Measurements from ENCODE around the gene MUC15. TPM values are rescaled to one million over a fixed set of nuclear protein-coding genes. Genes with fewer than 3 reads are reported as not detected.

The MUC15 gene
- total and polyA plus RNA-seq, 10 of the 15 experiments (the other 5 are each of a cell fraction or from before 2014, with no cell fraction given): 0.03 to 0.86 (median 0.09) TPM; not detected in 6

DNA sequence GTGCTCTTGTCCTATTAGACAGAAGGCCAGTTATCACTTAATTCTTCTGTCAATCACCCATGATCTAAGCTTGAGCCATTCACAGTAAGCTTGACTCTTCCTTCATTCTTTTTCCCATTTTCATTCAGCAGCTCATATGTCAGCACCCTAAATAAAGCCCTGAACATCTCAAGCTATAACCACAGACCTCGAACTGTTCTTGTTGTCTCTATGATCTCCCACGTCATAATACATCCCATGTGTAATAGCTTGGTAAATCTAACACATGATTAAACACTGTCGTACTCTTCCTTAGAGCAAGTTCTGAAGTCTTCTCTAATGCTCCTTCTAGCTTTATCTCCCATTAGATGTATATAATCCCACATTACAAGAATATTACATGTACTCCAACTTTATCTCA lies 14.4 kb downstream of the MUC15 start:
- no peak overlapping the region for H3K4me2 ChIP-seq (ENCODE audit: control insufficient read depth, insufficient read depth)
- H3K9ac ChIP-seq (ENCODE audit: control insufficient read depth, insufficient read depth, low read length): no peak overlapping the region
- no peak for FAIRE-seq
- TF ChIP-seq, protein P1, sequence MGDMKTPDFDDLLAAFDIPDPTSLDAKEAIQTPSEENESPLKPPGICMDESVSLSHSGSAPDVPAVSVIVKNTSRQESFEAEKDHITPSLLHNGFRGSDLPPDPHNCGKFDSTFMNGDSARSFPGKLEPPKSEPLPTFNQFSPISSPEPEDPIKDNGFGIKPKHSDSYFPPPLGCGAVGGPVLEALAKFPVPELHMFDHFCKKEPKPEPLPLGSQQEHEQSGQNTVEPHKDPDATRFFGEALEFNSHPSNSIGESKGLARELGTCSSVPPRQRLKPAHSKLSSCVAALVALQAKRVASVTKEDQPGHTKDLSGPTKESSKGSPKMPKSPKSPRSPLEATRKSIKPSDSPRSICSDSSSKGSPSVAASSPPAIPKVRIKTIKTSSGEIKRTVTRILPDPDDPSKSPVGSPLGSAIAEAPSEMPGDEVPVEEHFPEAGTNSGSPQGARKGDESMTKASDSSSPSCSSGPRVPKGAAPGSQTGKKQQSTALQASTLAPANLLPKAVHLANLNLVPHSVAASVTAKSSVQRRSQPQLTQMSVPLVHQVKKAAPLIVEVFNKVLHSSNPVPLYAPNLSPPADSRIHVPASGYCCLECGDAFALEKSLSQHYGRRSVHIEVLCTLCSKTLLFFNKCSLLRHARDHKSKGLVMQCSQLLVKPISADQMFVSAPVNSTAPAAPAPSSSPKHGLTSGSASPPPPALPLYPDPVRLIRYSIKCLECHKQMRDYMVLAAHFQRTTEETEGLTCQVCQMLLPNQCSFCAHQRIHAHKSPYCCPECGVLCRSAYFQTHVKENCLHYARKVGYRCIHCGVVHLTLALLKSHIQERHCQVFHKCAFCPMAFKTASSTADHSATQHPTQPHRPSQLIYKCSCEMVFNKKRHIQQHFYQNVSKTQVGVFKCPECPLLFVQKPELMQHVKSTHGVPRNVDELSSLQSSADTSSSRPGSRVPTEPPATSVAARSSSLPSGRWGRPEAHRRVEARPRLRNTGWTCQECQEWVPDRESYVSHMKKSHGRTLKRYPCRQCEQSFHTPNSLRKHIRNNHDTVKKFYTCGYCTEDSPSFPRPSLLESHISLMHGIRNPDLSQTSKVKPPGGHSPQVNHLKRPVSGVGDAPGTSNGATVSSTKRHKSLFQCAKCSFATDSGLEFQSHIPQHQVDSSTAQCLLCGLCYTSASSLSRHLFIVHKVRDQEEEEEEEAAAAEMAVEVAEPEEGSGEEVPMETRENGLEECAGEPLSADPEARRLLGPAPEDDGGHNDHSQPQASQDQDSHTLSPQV (IDR thresholded peaks at IDR 0.05): no peak
- TF ChIP-seq POLR2AphosphoS2 (IDR thresholded peaks at IDR 0.05; ENCODE audit: low read depth, low read length): no peak
- ChIA-PET POLR2A (interaction anchor here (0.6 to 1.1 kb wide), 3 partner anchors 20 to 50 kb away, joined by 3 to 4 read pairs (median 3); no protein-coding TSS in a partner anchor), CTCF (interaction anchor here (0.9 to 2.9 kb wide), 7 partner anchors 10 to 259 kb away, joined by 3 to 15 read pairs (median 6); no protein-coding TSS in a partner anchor), SMC1A (ENCODE audit: uncharacterized antibody, unreplicated experiment) (interaction anchor here (0.6 to 4.2 kb wide), 24 partner anchors 9 to 168 kb away, joined by 3 to 23 read pairs (median 7); no protein-coding TSS in a partner anchor), RAD21 (ENCODE audit: unreplicated experiment) (interaction anchor here (1.0 to 3.4 kb wide), 17 partner anchors 10 to 259 kb away, joined by 3 to 11 read pairs (median 4); no protein-coding TSS in a partner anchor)
- no peak overlapping the region for H2AFZ ChIP-seq (ENCODE audit: control insufficient read depth, low read depth, low read length)
- in situ Hi-C loops (cut with MboI): loop anchor here (10.0 kb wide), 1 partner anchor 263 kb away; no protein-coding TSS in a partner anchor
- no peaks in the 10 kb centered on the region for H3K36me3 ChIP-seq (ENCODE audit: control insufficient read depth in 2 of 2, insufficient read depth in 2 of 2, low read length in 1 of 2)
- no peaks in the 10 kb centered on the region for H3K27me3 ChIP-seq (replicated peaks in 1 of 2; ENCODE audit: control insufficient read depth in 2 of 2, insufficient read depth in 2 of 2, low read length in 1 of 2)
- no TSS peak for BruUV-seq (replicated peaks)
- 32% methylated on average over 3 of the region's 3 CpGs for WGBS (ENCODE audit: insufficient coverage, insufficient replicate concordance, low lambda C conversion rate, missing lambda C conversion rate)
- intact Hi-C loops (cut with micrococcal nuclease; ENCODE audit: unreplicated experiment): loop anchor here (10.0 kb wide), 1 partner anchor 223 kb away; the partner anchor contains the start of gene ANO3
- no peaks in the 10 kb centered on the region for H4K20me1 ChIP-seq (ENCODE audit: control insufficient read depth, insufficient read depth)
- H3K79me2 ChIP-seq (ENCODE audit: control insufficient read depth, insufficient read depth, low read length): no peaks in the 10 kb centered on the region
- no peak for DNase-seq (ENCODE audit: low read depth, low spot score)
- peak; percentile 73 for ATAC-seq
- H3K9me3 ChIP-seq (replicated peaks; ENCODE audit: control insufficient read depth, insufficient read depth, low read length): no peaks in the 10 kb centered on the region
- H3K4me1 ChIP-seq (ENCODE audit: control insufficient read depth, insufficient read depth, low read length): no peaks in the 10 kb centered on the region
- no peak overlapping the region for H3K4me3 ChIP-seq
- no peak overlapping the region for H3K27ac ChIP-seq (ENCODE audit: control insufficient read depth, insufficient read depth)
